Thoracic aorta (tissue), 2 donors: ENCODE data around the gene TMEM18. TPM values are rescaled to one million over a fixed set of nuclear protein-coding genes. Genes with fewer than 3 reads are reported as not detected.

Experiments
- ATAC-seq: fragments of 150-250 bp; one replicate; pipeline ENCODE4 v1.8.0; 2017; ENCODE audit warnings: low read depth; ENCODE audit not compliant: insufficient number of reproducible peaks, low FRiP score
- DNase-seq: peaks from one replicate; pipeline ENCODE4 v3.0.0-alpha.2; 2020; ENCODE audit warnings: low spot score
- H3K27ac ChIP-seq, 2 donors: fragments of 200-600 bp; sonication (generic); 1 replicate in 1 of 2; 2 replicates in 1 of 2; pipeline ENCODE4 v1.5.1; 2016; ENCODE audit warnings: mild to moderate bottlenecking in 2 of 2, moderate library complexity in 2 of 2
- H3K27me3 ChIP-seq: fragments of 200-600 bp; sonication (generic); replicated peaks from 2 replicates; pipeline ENCODE4 v1.6.0; 2016; ENCODE audit warnings: mild to moderate bottlenecking; ENCODE audit not compliant: insufficient read depth
- H3K36me3 ChIP-seq: fragments of 200-600 bp; sonication (generic); one replicate; pipeline ENCODE4 v1.5.1; 2016
- H3K4me1 ChIP-seq, 2 donors: fragments of 200-600 bp; sonication (generic); 1 replicate in 1 of 2; 2 replicates in 1 of 2; pipeline versions ENCODE4 v1.5.1 to v1.6.0; 2016; ENCODE audit warnings: low read depth in 2 of 2, mild to moderate bottlenecking in 1 of 2; ENCODE audit not compliant: control insufficient read depth in 1 of 2
- H3K4me3 ChIP-seq: fragments of 200-600 bp; sonication (generic); 2 replicates; pipeline ENCODE4 v1.5.1; 2016; ENCODE audit warnings: mild to moderate bottlenecking
- H3K9me3 ChIP-seq: fragments of 200-600 bp; sonication (generic); 2 replicates; pipeline ENCODE4 v1.5.1; 2016
- total RNA-seq, 2 donors: library from RNA; depleted of rRNA; stranded (reverse); fragments of >200 nt; gene quantifications; one replicate each; pipeline versions ENCODE4 v1.1.0 to v1.2.3, GENCODE V29; 2016
- TF ChIP-seq, protein P1 (sequence below): fragments of 200-600 bp; sonication (generic); IDR thresholded peaks from one replicate; pipeline ENCODE4 v1.5.1; 2019; ENCODE audit warnings: antibody characterized with exemption

Gene TMEM18
- total RNA-seq, 2 donors from 2014 or later, result 3.1 to 14.8 TPM

DNA sequence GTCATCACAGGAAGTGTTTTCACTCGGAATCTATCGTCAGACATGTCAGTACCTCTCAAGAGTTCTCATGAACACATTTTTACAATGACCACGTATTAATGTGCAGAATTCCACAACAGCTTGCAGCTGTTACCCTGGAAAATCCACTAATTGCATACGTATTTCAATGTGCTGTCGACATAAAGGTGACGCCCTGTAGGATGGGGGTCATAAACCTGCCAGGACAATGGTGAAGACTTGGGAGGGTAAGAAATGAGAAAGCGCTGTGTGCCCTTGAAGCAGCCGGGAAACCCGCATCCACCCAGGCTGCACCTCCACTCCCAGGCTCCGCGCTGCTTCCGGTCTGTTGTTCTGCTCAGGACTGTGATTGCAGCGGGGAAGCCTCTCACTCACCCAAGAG is 14.0 kb downstream of the TMEM18 start:
- Histone ChIP-seq H3K27ac (no peak overlapping the region), H3K27me3 (no peaks in the 10 kb centered on the region), H3K4me1 (no peaks in the 10 kb centered on the region), H3K9me3 (peaks cover 11% of the 10 kb centered on the region), H3K36me3 (peaks cover 24% of the 10 kb centered on the region), H3K4me3 (no peak overlapping the region)
- TF ChIP-seq, protein P1, sequence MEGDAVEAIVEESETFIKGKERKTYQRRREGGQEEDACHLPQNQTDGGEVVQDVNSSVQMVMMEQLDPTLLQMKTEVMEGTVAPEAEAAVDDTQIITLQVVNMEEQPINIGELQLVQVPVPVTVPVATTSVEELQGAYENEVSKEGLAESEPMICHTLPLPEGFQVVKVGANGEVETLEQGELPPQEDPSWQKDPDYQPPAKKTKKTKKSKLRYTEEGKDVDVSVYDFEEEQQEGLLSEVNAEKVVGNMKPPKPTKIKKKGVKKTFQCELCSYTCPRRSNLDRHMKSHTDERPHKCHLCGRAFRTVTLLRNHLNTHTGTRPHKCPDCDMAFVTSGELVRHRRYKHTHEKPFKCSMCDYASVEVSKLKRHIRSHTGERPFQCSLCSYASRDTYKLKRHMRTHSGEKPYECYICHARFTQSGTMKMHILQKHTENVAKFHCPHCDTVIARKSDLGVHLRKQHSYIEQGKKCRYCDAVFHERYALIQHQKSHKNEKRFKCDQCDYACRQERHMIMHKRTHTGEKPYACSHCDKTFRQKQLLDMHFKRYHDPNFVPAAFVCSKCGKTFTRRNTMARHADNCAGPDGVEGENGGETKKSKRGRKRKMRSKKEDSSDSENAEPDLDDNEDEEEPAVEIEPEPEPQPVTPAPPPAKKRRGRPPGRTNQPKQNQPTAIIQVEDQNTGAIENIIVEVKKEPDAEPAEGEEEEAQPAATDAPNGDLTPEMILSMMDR, result no peak
- no peak for ATAC-seq
- no peak for DNase-seq

GRCh38 chr2:661360-661635 is 15.9 kb downstream of the TMEM18 start:
- DNase-seq (no peak), ATAC-seq (no peak)
- H3K36me3 ChIP-seq, result peaks cover 15% of the 10 kb centered on the region
- TF ChIP-seq, protein P1, result no peak
- no peak overlapping the region for H3K4me3 ChIP-seq
- no peaks in the 10 kb centered on the region for H3K27me3 ChIP-seq
- H3K27ac ChIP-seq, result no peak overlapping the region
- H3K9me3 ChIP-seq, result peaks cover 11% of the 10 kb centered on the region
- H3K4me1 ChIP-seq, result no peaks in the 10 kb centered on the region

GRCh38 chr2:660586-661359 is 16.4 kb downstream of the TMEM18 start:
- Histone ChIP-seq H3K4me3 (no peak overlapping the region), H3K4me1 (no peaks in the 10 kb centered on the region), H3K9me3 (peaks cover 8% of the 10 kb centered on the region), H3K27me3 (no peaks in the 10 kb centered on the region), H3K36me3 (peaks cover 10% of the 10 kb centered on the region), H3K27ac (no peak overlapping the region)
- ATAC-seq, result no peak
- no peak for DNase-seq
- TF ChIP-seq, protein P1, result no peak

DNA sequence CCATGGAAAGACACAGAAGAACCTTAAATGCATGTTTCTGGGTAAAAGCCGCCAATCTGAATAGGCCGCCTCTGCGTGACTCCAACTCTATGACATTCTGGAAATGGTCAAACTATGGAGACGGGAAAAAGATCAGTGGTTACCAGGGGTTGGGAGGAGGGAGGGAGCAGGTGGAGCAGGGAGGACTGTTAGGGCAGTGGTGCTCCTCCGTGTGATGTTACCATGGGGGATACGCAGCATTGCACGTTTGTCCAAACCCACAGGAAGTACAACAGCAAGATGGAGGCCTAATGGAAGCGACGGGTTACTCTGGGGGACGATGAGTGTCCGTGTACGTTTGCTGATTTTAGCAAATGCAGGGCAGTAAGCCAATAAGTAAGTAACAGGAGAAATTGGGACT is 17.2 kb downstream of the TMEM18 start:
- TF ChIP-seq, protein P1, result no peak
- H3K4me1 ChIP-seq, result no peaks in the 10 kb centered on the region
- peaks cover 6% of the 10 kb centered on the region for H3K36me3 ChIP-seq
- DNase-seq, result no peak
- no peaks in the 10 kb centered on the region for H3K27me3 ChIP-seq
- H3K9me3 ChIP-seq, result peaks cover 1% of the 10 kb centered on the region
- ATAC-seq, result no peak
- H3K4me3 ChIP-seq, result no peak overlapping the region
- H3K27ac ChIP-seq, result no peak overlapping the region

- no peak for ATAC-seq
- no peak overlapping the region for H3K27ac ChIP-seq
- no peaks in the 10 kb centered on the region for H3K4me1 ChIP-seq
- DNase-seq, result no peak
- TF ChIP-seq, protein P1, result no peak
- H3K36me3 ChIP-seq, result peaks cover under 1% of the 10 kb centered on the region
- no peak overlapping the region for H3K4me3 ChIP-seq
- no peaks in the 10 kb centered on the region for H3K9me3 ChIP-seq
- H3K27me3 ChIP-seq, result no peaks in the 10 kb centered on the region
Measured at GRCh38 chr2:658426-658825, 18.8 kb downstream of the TMEM18 start.
